RPMI8226 (cell line): ENCODE data around the gene ZNF83.
"Not testable (repeated sequence)": the region's sequence is repeated elsewhere in the genome, so short reads cannot be mapped to it uniquely, and the experiment has no call there.

Source experiments
- DNase-seq: peaks from one replicate; pipeline ENCODE4 v3.0.0-alpha.2; 2015

ZNF83 gene

GRCh38 chr19:52637718-52638585, at the start of gene ZNF83:
ZNF83 (minus strand) TSS chr19:52638355.
- DNase-seq, result peak; percentile 86

- DNase-seq, result no peak
These were observed 49.5 kb upstream of the ZNF83 start for GRCh38 chr19:52687684-52688083.

GRCh38 chr19:52685811-52686210, 47.7 kb upstream of the ZNF83 start:
- DNase-seq, result no peak

- not testable (repeated sequence) for DNase-seq
These were observed 43.1 kb upstream of the ZNF83 start for GRCh38 chr19:52681216-52681615.

- no peak for DNase-seq
These were observed 41.4 kb upstream of the ZNF83 start for GRCh38 chr19:52679598-52679997.

- not testable (repeated sequence) for DNase-seq
These were observed 37.1 kb upstream of the ZNF83 start for GRCh38 chr19:52675239-52675638.

GRCh38 chr19:52673014-52673413, 34.9 kb upstream of the ZNF83 start:
- no peak for DNase-seq

GRCh38 chr19:52670046-52670445, 31.9 kb upstream of the ZNF83 start:
- DNase-seq, result no peak

- DNase-seq, result no peak
These were observed 31.4 kb upstream of the ZNF83 start for GRCh38 chr19:52669586-52669985.

GRCh38 chr19:52667972-52668371, 29.8 kb upstream of the ZNF83 start:
- DNase-seq, result no peak

- DNase-seq, result no peak
These were observed 28.4 kb upstream of the ZNF83 start for GRCh38 chr19:52666506-52666905.

- no peak for DNase-seq
These were observed 27.4 kb upstream of the ZNF83 start for GRCh38 chr19:52665529-52665928.

- no peak for DNase-seq
These were observed 26.9 kb upstream of the ZNF83 start for GRCh38 chr19:52665027-52665426.

- DNase-seq, result no peak
These were observed 26.3 kb upstream of the ZNF83 start for GRCh38 chr19:52664461-52664860.

GRCh38 chr19:52662631-52663030, 24.5 kb upstream of the ZNF83 start:
- no peak for DNase-seq

GRCh38 chr19:52660981-52661380, 22.8 kb upstream of the ZNF83 start:
- no peak for DNase-seq

GRCh38 chr19:52659013-52659412, 20.9 kb upstream of the ZNF83 start:
- no peak for DNase-seq

GRCh38 chr19:52658595-52658994, 20.4 kb upstream of the ZNF83 start:
- DNase-seq, result no peak

GRCh38 chr19:52653161-52653560, 15.0 kb upstream of the ZNF83 start:
- no peak for DNase-seq

GRCh38 chr19:52651956-52652355, 13.8 kb upstream of the ZNF83 start:
- DNase-seq, result no peak

- no peak for DNase-seq
These were observed 10.3 kb upstream of the ZNF83 start for GRCh38 chr19:52648336-52649016.

GRCh38 chr19:52646571-52647217, 8.5 kb upstream of the ZNF83 start:
- peak; percentile 26 for DNase-seq

- DNase-seq, result no peak
These were observed 2.8 kb upstream of the ZNF83 start for GRCh38 chr19:52640916-52641315.

- no peak for DNase-seq
These were observed 1.8 kb upstream of the ZNF83 start for GRCh38 chr19:52639996-52640395.
